Kidney tubule cell (primary cell): Measurements from ENCODE around the gene MISP.
"Not testable (repeated sequence)": the region's sequence is repeated elsewhere in the genome, so short reads cannot be mapped to it uniquely, and the experiment has no call there.

Source experiments
- DNase-seq: peaks from one replicate; pipeline ENCODE4 v3.0.0-alpha.2; 2018; ENCODE audit warnings: low spot score

MISP gene

GRCh38 chr19:723714-724113, 27.2 kb upstream of the MISP start:
- no peak for DNase-seq

DNA sequence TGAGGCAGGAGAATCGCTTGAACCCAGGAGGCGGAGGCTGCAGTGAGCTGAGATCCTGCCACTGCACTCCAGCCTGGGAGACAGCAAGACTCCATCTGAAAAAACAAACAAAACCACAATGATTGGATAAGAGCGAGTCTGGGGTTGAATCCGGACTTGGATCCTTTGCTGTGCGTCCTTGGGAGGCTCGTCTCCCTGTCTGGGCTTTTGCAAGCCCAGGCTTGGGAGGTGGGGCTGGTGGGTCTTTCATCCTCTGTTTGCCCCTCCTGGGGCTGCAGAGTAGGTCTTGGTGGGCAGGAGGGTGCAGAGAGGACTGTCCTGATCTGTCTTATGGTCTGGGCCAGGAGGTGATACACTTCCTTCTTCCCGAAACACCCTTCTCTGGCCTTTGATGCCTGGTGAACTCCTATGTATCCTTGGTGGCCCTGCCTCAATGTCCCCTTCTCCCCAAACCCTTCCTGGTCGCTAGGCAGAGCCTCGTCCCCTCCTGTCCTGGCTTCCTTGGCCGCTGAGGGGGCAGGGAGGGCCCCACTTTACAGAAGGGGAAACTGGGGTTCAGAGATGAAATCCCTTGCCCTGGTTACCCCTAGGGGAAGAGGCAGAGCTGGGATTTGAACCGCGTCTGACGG, 25.3 kb upstream of the MISP start:
- no peak for DNase-seq

DNA sequence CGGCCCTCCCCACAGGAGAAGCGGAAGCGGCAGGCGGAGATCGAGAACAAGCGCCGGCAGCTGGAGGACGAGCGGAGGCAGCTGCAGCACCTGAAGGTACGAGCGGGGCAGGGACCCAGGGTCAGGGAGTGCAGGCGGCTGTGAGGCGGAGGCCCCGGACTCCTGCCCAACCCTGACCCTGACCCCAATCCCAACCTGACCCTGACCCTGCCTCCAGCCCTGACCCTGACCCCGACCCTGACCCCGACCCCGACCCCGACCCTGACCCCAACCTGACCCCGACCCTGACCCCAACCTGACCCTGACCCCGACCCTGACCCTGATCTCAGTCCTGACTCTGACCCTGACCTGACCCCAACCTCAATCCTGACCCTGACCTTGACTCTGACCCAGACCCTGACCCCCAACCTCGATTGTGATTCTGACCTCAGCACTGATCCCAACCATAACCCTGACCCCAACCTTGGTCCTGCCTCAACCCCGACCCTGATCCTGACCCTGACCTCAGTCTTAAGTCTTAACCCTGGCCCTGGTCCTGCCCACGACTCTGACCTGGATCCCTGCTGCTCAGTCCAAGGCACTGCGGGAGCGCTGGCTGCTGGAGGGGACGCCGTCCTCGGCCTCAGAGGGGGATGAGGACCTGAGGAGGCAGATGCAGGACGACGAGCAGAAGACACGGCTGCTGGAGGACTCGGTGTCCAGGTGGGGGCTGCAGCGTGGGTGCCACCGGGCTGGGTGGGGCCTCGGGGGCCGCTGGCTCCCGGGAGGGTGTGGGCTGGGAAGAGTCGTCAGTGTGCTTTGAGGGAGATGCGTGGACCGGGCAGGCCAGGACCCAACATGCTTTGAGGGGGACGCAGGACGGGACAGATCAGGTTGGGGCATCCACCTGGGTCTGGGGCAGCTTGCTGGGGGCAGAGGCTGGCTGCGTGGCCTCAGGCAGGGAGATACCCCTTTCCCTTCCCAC, 23.6 kb upstream of the MISP start:
- DNase-seq: no peak

- no peak for DNase-seq
Observed at GRCh38 chr19:728011-728410, 22.9 kb upstream of the MISP start.

GRCh38 chr19:729564-729963, 21.3 kb upstream of the MISP start:
- DNase-seq: not testable (repeated sequence)

GRCh38 chr19:729965-730668, 20.8 kb upstream of the MISP start:
- DNase-seq: no peak

DNA sequence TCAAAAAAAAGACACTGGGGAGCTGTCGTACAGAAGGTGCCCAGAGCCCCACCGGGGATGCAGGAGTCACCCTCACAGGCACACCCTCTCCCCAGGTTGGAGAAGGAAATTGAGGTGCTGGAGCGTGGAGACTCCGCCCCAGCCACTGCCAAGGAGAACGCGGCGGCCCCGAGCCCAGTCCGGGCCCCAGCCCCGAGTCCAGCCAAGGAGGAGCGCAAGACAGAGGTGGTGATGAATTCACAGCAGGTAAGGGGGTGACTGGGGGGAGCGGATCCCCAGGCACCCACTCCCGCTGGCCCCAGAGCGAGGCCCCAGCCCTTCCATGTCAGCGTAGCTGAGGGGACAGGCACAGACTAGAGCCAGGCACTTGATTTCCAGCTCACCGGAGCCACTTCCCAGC, 19.9 kb upstream of the MISP start:
- DNase-seq: no peak

DNA sequence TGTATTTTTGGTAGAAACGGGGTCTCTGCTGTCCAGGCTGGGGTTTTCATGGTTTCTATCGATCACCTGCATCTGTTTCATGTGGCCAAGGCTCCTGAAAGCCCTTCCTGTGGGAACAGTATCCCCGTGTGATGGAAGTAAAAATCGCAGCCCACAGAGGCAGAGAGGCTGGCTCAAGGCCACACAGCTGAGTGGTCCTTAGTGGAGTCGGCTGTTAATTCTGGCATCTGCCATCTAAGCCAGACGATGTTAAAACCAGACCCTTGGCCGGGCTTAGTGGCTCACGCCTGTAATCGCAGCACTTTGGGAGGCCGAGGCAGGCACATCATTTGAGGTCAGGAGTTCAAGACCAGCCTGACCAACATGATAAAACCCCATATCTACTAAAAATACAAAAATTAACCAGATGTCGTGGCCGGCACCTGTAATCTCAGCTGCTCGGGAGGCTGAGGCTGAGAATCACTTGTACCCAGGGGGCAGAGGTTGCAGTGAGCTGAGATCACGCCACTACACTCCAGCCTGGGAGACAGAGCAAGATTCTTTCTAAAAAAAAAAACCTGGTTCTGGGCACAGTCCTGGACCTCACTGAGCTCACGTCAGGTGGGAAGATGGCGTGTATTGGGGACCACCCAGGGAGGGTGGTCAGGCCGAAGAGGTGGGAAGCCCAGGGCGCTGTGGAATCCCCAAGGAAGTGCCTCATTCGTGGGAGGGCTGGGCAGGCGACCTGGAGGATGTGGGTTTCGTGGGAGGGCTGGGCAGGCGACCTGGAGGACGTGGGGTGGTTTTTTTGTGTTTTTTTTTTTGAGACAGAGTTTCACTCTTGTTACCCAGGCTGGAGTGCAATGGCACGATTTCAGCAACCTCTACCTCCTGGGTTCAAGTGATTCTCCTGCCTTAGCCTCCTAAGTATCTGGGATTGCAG, 18.5 kb upstream of the MISP start:
- no peak for DNase-seq

GRCh38 chr19:734716-735115, 16.2 kb upstream of the MISP start:
- DNase-seq: peak; percentile 69

DNA sequence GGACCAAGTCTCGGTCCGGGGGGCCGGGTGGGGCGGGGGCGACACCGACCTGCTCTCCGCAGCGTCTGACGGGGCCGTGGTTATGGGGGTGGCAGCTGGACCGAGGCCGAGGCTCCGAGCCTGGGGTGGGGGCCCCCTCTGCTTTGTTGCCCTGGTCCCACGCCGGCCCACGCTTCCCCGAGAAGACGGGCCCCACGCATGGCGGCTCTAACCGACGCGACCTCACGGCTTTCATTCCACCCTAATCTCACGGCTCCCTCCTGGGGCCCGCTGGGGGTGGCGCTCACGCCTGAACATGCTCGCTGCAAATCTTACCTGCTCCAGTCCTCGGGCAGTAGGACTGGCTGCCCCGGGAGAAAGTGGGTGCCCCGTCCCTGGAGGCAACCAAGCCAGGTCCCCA, 14.8 kb upstream of the MISP start:
- DNase-seq: no peak

GRCh38 chr19:737591-738093, 13.3 kb upstream of the MISP start:
- DNase-seq: peak; percentile 29

DNA sequence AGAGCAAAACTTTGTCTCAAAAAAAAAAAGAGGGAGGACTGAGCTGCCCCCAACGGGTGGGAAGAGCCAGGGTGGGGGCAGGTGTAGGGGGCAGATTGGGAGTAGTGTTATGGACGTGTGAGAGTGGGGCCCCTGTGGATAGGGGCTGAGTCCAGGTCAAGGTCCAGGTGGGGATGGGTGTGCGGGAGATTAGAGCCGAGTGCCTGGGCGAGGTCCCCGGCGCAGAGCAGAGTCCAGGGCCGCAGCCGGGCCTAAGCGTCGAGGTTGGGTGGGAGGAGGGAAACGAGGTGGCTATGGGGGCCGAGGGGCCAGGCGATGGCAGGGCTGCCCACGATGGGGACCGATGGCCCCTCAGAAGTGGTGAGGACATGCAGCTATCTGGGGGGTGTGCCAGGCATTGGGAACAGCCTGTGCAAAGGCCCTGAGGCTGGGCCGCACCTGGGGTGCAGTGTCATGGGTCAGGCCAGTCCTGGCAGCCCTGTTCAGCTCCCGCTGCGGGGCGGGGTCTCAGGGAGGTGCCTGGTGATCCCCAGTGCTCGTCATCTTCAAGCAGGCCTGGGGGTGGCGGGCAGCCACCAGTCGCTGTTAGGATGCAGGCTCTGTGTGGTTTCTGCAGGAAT, 12.3 kb upstream of the MISP start:
- no peak for DNase-seq

GRCh38 chr19:739998-740715, 10.8 kb upstream of the MISP start:
- no peak for DNase-seq

DNA sequence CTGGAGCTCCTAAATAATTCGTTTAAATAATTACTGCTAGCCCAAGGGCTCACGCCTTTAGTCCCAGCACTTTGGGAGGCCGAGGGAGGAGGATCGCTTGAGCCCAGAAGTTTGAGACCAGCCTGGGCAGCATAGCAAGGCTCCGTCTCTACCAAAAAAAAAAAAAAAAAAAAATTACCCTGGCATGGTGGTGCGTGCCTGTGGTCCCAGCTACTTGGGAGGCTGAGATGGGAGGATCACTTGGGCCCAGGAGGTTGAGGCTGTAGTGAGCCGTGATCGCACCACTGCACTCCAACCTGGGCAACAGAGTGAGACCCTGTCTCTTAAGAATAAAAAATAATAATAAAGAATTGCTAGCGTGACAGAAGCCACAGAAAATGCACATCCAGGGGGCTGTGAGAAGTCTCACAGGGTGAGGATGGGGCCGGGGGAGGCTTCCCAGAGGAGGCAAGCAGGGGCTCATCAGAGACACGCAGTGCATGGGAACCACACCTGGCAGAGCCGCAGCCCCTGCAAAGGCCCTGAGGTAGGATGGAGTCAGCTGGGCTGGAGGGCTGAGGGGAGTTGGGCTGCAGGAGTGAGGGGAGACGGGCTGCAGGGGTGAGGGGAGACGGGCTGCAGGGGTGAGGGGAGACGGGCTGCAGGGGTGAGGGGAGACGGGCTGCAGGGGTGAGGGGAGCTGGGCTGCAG, 10.0 kb upstream of the MISP start:
- not testable (repeated sequence) for DNase-seq

GRCh38 chr19:741506-742131, 9.3 kb upstream of the MISP start:
- DNase-seq: no peak

DNA sequence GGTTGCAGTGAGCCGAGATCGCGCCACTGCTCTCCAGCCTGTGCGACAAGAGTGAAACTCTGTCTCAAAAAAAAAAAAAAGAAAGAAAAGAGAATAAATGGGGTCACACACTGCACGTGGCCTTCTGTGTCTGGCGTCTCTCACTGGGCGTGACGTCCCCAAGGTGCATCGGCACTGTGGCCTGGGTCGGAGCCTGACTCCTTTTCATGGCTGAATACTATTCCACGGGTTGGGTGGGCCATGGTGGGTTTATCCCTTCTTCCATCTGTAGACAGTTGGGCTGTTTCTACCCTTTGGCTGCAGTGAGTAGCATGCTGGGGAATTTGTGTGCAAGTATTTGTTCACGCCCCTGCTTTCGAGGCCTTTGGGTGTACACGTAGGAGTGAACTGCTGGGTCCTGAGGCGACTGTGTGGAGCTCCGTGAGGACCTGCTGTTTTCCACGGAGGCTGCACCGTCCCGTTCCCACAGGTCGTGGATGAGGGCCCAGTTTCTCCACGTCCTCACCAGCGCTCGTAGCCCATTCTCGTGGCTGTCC, 8.3 kb upstream of the MISP start:
- no peak for DNase-seq

- DNase-seq: peak; percentile 22
Observed at GRCh38 chr19:743168-743687, 7.7 kb upstream of the MISP start.

DNA sequence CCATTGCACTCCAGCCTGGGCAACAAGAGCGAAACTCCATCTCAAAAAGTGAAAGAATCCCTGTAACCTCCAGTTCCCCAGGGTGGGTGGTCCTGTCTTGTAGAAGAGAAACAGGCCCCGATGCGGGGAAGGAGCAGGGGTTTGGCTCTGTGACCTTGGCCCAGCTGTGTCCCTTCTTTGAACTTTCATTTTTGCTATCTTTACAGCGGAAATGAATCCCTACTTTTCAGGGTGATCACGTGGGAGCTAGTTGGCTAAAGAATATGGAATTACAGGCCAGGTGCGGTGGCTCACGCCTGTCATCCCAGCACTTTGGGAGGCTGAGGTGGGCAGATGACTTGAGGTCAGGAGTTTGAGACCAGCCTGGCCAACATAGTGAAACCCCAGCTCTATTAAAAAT, 5.8 kb upstream of the MISP start:
- not testable (repeated sequence) for DNase-seq
